Stimulated activated CD4-positive, alpha-beta T cell treated with anti-CD3 and anti-CD28 coated beads, Interleukin-4, amount 100 ng/mL, for 1 hour (primary cell): Measurements from ENCODE around the gene DEFB115.
"Not testable (repeated sequence)": the region's sequence is repeated elsewhere in the genome, so short reads cannot be mapped to it uniquely, and the experiment has no call there.

Experiments
- DNase-seq: peaks from one replicate; pipeline ENCODE4 v3.0.0-alpha.2; 2020

Gene DEFB115

DNA sequence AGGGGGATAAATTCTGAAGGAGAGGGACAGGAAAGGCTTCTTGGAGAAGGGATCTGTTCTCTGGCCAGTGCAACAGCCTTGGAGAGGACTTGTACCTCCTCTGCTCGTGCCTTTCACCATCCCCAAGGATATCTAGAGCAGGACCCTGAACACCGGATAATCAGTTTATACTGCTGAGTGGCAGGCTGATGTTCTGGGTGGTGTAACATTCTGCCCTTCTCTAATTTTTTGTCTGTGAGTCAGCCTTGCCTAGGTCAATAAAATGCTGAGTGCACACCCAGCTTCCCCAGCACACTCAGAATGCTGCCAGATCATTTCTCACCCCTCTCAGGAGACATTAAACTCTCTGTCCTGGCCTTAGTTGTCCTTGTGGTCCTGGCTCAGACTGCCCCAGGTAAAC is at the start of gene DEFB115:
DEFB115 (plus strand) TSS at position 301 of the 400 bp plus-strand sequence; CDS start at position 301, 0 bp downstream.
- no peak for DNase-seq

DNA sequence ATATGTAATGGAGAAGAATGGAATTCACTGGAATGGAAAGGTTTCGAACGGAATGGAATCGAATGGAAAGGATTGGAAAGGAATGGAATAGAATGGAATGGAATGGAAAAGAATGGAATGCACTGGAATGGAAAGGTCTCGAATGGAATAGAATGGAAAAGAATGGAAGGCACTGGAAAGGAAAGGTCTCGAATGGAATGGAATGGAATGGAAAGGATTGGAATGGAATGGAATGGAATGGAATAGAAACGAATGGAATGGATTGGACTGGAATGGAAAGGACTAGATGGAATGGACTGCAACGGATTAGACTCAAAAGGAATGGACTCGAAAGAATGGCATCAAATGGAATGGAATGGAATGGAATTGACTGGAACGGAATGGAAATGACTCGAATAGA is 20.5 kb upstream of the DEFB115 start:
- no peak for DNase-seq

GRCh38 chr20:31237763-31238162 is 19.7 kb upstream of the DEFB115 start:
- no peak for DNase-seq

DNA sequence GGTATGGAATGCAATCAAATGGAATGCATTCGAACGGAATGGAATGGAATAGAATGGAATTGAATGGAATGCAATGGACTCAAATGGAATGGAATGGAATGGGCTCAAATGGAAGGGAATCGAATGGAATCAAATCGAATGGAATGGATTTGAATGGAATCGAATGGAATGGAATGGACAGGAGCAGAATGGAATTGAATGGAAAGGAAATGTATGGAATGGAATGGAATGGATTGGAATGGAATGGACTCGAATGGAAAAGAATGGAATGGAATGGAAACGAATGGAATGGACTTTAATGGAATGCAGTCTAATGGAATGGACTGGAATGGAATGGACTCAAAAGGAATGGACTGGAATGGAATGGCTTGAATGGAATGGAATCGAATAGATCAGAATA is 18.3 kb upstream of the DEFB115 start:
- DNase-seq, result no peak

DNA sequence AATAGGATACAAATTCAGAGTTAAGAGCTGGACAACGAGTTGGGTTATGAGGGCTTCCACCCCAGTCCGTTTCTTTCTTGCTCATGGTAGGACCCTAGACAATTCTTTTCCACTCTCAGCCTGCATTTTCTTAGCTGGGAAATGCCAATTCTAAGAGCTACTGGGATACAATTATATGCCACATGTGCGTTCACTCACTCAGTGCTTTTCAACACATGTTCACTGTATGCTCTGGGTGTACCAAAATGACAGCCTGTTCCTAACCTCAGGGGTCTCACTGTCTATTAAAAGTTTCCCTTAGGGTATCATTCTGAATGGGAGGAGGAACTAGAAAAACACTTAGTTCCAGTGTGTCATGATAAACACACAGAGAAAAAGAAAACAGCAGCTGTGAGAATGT is 505 bp upstream of the DEFB115 start:
- DNase-seq, result no peak

DNA sequence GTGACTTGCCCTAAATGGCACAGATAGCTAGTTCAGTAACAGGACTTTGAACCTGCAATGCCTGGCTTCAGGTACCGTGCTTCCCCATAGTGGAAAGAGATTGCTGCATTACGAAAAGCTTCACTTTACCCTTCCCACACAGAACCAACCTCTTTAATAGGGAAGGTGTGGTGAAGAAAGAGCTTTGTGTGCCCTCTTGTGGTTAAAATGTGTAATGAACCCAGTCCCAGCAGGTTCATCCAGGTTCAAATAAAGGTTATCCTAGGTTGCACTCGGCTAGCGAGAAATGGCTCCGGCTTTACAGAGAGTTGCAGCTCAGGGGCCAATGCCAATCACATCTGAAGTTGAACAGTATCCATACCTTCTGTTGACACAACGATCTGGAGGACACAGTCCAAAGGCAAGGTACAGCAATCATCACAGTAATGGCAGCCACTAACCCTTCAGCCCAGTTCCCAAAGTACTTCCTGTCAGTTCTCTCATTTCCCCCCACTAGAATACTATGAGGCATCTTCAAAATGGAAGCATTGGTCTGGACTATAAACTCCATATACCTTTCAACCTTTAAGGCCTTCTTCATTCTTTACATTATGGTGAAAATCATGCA is 3.0 kb downstream of the DEFB115 start:
- DNase-seq, result no peak

GRCh38 chr20:31274441-31274840 is 17.0 kb downstream of the DEFB115 start:
- no peak for DNase-seq

DNA sequence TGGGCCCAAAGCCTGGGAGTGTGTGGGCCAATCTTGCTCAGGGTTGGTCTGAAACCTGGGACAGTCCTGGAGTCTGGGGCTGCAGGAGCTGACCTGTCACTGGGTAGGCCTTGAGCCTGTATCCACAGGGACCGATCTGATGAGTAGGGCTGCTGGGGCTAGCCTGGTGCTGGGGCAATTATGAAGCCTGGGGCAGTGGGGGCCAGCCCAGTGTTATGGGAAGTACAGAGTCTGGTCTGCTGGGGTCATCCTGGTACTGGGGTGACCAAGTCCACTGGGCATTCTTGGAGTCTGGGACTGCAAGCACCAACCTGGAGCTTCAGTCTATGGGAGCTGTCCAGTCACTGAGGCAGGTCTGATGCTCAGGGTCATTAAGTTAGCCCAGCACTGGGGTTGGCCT is 20.7 kb downstream of the DEFB115 start:
- no peak for DNase-seq

- not testable (repeated sequence) for DNase-seq
Measured at GRCh38 chr20:31284964-31285363, 27.5 kb downstream of the DEFB115 start.

GRCh38 chr20:31308535-31309162 is 51.2 kb downstream of the DEFB115 start, which contains the start of gene DEFB116:
DEFB116 (minus strand) TSS chr20:31308585; CDS start chr20:31308585, 0 bp downstream.
- no peak for DNase-seq
